Stimulated activated CD8-positive, alpha-beta memory T cell treated with anti-CD3 and anti-CD28 coated beads, Interleukin-7, amount 100 ng/mL, for 48 hours (primary cell): Measurements from ENCODE around the gene STX18.
"Not testable (repeated sequence)": the region's sequence is repeated elsewhere in the genome, so short reads cannot be mapped to it uniquely, and the experiment has no call there.

Experiments
- DNase-seq, 2 donors: peaks; one replicate each; pipeline ENCODE4 v3.0.0-alpha.2; 2020; ENCODE audit warnings: low read depth in 1 of 2; ENCODE audit errors: extremely low read depth in 1 of 2

STX18 gene

GRCh38 chr4:4541661-4542570, at the start of gene STX18:
Gene STX18, minus strand, starts transcription at chr4:4542048. Its CDS starts 84 bp downstream, at chr4:4541964.
- DNase-seq, result peak; percentile 75

GRCh38 chr4:4591071-4591470, 49.2 kb upstream of the STX18 start:
- DNase-seq, result no peak

GRCh38 chr4:4590546-4590945, 48.7 kb upstream of the STX18 start:
- no peak for DNase-seq

GRCh38 chr4:4585012-4585670, 43.3 kb upstream of the STX18 start:
- no peak for DNase-seq

GRCh38 chr4:4583606-4584005, 41.8 kb upstream of the STX18 start:
- no peak for DNase-seq

- no peak for DNase-seq
These were observed 40.8 kb upstream of the STX18 start for GRCh38 chr4:4582653-4583052.

- DNase-seq, result no peak
These were observed 38.6 kb upstream of the STX18 start for GRCh38 chr4:4580494-4580893.

- DNase-seq, result no peak
These were observed 37.1 kb upstream of the STX18 start for GRCh38 chr4:4578981-4579380.

- no peak for DNase-seq
These were observed 35.6 kb upstream of the STX18 start for GRCh38 chr4:4577359-4577875.

- DNase-seq, result peak; percentile 24 to 44
These were observed 33.7 kb upstream of the STX18 start for GRCh38 chr4:4575284-4576211.

- DNase-seq, result no peak
These were observed 32.9 kb upstream of the STX18 start for GRCh38 chr4:4574792-4575191.

GRCh38 chr4:4574052-4574451, 32.2 kb upstream of the STX18 start:
- no peak for DNase-seq

GRCh38 chr4:4572821-4573220, 31.0 kb upstream of the STX18 start:
- DNase-seq, result no peak

- not testable (repeated sequence) for DNase-seq
These were observed 28.0 kb upstream of the STX18 start for GRCh38 chr4:4569861-4570260.

- no peak for DNase-seq
These were observed 27.1 kb upstream of the STX18 start for GRCh38 chr4:4568806-4569427.

- not testable (repeated sequence) for DNase-seq
These were observed 24.5 kb upstream of the STX18 start for GRCh38 chr4:4566359-4566758.

- DNase-seq, result no peak
These were observed 22.7 kb upstream of the STX18 start for GRCh38 chr4:4564522-4564921.

- no peak for DNase-seq
These were observed 18.8 kb upstream of the STX18 start for GRCh38 chr4:4560642-4561041.

GRCh38 chr4:4560136-4560535, 18.3 kb upstream of the STX18 start:
- DNase-seq, result no peak

GRCh38 chr4:4559596-4559995, 17.7 kb upstream of the STX18 start:
- no peak for DNase-seq
